Measurements from ENCODE around the gene RRAS2.
"Not testable (repeated sequence)": the region's sequence is repeated elsewhere in the genome, so short reads cannot be mapped to it uniquely, and the experiment has no call there.

RRAS2 gene

GRCh38 chr11:14300661-14301304 lies 58.2 kb downstream of the RRAS2 start:
- DNase-seq: no peak

DNA sequence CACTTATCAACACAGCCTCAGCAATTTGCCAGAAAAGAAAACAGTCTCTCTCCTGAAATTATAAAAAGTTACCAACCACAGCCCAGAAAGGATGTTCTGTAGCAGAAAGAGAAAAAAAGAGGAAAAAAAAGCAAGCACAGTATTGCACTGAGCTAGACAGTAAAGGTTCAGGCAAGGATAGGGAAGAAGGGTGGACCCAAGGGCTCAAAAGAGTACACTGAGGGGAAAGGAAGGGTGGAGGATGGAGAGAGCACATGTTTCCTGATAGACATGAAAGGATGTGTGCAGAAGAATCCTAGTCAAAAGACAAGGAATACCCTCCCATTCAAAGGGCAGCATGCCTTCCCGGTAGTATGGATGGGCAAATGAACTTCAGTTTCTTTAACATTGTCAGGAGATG lies 59.1 kb downstream of the RRAS2 start:
- DNase-seq: no peak

DNA sequence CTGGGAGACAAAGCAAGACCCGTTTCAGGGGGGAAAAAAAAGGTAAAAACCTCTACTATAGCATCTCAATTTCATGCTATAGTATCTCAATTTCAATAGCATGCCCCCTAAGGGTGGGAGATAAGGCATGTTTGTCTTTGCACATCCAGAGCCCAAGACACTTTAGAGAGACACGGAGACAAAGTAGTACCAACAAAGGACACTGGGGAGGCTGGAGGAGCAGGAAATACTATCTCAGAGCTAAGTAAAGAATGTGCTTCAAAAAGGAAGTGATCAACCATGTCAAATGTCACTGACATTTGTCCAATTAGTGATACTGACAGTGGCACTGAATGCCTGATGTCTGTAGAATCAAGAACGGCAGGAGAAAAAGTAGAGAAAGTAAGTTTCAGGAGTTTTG lies 68.6 kb downstream of the RRAS2 start:
- DNase-seq: no peak

DNA sequence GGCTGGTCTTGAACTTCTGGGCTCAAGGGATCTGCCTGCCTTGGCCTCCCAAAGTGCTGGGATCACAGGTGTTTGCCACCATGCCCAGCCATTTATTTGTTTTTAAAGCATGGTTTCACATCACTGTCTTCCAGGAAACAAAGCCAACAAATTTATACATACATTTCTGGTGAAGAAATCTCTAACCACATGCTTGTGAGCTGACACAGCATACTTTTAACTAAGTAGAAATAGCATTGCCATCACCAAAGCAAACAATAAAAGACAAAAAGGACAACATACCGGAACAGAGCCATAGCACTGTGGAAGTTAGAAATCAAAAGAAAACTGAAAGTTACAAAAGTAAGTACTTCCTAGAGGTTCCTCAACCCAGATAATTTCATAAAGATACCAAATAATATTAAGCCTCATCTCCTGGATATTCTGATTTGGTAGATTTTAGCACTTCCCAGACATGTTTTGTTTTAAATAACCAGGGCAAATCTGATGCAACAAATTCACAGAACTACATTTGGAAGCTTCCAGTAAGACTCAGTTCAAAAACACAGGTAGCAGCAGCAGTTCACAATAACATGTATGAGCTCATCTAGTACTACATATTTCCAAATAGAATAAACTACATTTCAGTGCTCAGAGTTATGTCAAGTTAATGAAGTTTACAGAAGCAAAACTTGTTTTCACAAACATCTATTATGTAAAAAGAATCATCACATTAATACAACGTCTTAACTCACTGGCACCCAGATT lies 70.6 kb downstream of the RRAS2 start:
- DNase-seq: no peak

DNA sequence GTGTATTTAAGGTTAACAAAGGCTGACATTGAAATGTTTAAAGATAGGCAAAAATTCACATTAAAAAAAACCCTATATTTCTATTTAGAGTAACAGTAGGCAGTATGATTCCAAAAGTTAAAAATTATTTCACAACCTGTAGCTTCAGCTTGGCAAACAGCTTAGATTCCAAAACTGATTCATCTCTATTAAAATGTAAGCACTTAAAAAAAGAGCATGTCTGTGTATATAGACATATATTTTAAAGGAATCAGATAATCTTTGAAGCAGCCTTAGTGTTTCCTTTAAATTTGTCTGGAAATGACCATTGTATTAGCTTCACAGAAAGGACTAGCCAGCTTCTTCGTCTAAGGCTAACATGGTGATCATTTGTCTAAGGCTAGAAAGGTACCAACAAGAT lies 80.1 kb downstream of the RRAS2 start:
- DNase-seq: not testable (repeated sequence)

DNA sequence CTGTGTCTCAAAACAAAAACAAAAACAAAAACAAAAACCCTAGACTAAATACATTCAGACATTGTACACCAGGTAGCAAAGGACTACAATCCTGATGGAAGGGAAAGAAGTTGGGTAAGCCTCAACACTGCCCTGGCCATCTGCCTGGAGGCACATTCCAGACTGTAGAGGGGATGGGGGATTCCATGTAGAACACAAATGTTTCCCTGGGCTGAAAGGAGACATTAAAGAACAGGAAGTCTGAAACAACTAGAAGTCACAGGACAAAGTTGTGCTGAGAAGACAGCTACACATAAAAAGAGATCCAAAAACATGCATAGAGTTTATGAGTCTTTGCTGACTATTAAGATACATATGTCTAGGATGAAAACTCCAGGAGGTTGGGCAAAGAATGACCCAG lies 83.9 kb downstream of the RRAS2 start:
- no peak for DNase-seq

- no peak for DNase-seq
Measured at GRCh38 chr11:14273895-14274294, 85.1 kb downstream of the RRAS2 start.

DNA sequence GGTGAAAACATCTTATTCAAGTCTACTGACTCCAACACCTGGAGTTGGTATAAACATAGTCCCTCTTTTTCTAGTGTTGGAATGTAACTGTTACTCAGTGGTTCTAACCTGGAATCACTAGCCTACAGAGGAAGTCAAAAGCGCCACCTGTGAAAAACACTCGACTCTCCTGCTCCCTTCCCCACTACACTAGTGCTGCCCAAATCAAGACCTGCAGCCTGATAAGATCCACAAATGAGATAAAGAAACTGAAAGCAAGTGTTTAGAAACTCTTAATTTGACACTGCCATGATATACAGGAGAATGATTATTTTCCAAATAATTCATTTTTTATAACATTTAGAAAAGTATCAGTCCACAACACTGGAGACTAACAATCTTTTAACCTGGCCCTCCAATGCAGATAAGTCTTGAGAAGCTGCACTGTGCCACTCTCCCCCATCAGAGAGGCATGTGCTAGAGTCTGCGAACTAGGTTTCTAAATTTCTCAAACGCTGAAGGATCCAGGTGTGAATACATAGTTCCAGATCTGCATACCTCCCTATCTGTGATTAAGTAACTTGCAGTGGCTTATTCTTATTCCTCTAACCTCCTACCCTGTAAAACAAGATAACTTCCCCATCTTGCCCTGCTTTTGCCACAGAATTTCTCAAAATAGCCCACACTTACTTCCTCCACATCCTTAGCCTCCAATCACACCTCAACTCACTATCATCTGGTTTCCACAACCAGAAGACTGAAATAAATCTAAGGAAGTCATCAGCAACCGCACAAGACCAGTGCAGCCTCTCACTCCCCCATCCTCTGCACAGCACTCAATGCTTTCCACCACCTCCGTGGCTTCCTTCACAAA lies 88.1 kb downstream of the RRAS2 start:
- no peak for DNase-seq

GRCh38 chr11:14269692-14270573 lies 89.0 kb downstream of the RRAS2 start:
- DNase-seq: no peak

GRCh38 chr11:14267861-14268635 lies 90.9 kb downstream of the RRAS2 start:
- no peak for DNase-seq

- DNase-seq: no peak
Measured at GRCh38 chr11:14266622-14267021, 92.4 kb downstream of the RRAS2 start.

- no peak for DNase-seq
Measured at GRCh38 chr11:14264966-14265365, 94.0 kb downstream of the RRAS2 start.

GRCh38 chr11:14262271-14262846 lies 96.6 kb downstream of the RRAS2 start:
- no peak for DNase-seq

DNA sequence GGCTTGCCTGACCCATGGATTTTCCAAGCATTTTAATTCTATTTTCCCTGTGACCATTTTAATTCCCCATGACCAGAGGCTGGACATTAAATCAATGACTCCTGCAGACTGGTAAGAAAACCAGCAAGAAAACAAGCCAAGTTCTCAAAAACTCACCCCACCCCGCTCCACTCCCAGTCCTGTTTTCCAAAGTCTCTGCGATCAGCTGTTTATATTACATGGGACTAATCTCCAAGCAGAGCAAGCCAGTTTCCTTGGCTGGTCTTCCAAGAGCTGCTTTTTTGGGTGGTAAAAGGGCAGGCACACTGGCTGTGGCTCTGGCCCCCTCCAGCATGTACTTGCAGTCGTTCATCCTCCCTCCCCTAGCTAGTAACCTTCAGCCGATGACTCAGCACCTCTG lies 97.9 kb downstream of the RRAS2 start:
- DNase-seq: no peak

- DNase-seq: no peak
Measured at GRCh38 chr11:14259878-14260277, 99.1 kb downstream of the RRAS2 start.

DNA sequence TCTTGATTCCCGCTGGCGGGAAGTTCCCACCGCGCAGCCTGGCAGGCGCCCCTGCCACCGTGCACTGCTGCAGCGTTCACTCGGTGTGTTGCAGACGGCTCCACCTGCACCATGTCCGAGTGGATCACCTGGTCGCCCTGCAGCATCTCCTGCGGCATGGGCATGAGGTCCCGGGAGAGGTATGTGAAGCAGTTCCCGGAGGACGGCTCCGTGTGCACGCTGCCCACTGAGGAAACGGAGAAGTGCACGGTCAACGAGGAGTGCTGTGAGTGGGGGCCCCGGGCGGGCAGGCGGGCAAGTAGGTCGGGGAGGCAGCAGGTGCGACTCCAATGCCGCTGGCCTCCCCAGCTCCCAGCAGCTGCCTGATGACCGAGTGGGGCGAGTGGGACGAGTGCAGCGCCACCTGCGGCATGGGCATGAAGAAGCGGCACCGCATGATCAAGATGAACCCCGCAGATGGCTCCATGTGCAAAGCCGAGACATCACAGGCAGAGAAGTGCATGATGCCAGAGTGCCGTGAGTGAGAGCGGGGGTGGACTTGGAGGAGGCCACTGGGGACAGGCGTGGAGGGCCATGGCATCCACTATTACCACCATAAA lies 99.7 kb downstream of the RRAS2 start:
- no peak for DNase-seq

DNA sequence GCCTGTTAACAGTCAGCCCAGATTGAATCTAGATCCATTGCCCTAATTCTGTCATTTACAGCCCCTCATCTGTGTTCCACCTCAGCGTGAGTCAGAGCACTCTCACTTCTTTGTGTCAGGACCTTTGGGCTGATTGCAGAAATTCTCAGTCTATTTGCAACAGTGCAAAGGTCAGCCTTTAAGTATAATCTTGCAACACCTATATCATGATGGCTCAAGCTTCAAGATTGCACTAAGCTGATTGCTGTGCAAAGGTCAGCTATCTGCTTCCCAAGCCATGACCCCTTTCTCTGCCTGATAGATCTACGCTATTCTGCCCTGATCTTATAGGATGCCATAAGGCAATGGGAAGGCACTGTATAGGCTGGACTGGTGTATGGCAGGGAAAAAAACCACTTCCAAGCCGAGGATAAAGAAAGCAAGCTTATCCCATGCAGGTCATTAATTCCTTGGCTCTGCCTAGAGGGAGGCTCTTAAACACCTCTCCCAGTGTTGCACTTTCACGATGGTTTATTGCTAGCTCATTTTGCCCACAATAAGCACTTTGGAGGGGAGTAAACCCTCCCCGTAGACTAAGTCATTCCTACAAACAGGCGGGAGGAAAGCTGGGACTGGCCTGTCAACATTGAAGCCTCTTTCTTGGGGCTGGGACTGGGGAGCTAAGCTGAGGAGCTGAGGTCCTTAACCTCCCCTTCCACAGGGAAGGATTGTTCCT lies 100.6 kb downstream of the RRAS2 start:
- DNase-seq: no peak

DNA sequence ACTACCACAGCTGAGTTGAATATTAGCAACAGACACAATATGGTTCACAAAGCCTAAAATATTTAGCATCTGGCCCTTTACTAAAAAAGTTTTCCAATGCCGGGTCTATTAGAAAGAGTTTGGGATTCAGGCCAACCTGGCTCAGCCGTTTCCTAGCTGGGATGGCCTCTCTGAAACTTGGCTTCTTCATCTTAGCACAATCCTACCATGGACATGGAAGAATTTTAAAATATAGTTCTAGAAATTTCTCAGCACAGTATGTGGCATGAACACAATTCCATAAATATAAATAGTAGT lies 103.8 kb downstream of the RRAS2 start:
- no peak for DNase-seq

- no peak for DNase-seq
Measured at GRCh38 chr11:14254533-14255237, 104.3 kb downstream of the RRAS2 start.

GRCh38 chr11:14253840-14254239 lies 105.1 kb downstream of the RRAS2 start:
- no peak for DNase-seq

All from NCI-H2029 (cell line).